Loucy (cell line): ENCODE data around the gene ADCY9.

Experiments
- H2AFZ ChIP-seq: fragments of 200-600 bp; sonication (generic); 2 replicates; pipeline ENCODE4 v1.6.0; 2016; ENCODE audit warnings: antibody characterized with exemption, mild to moderate bottlenecking, low read length, moderate library complexity
- H3F3A ChIP-seq: fragments of 200-600 bp; 2 replicates; pipeline ENCODE4 v1.6.0; 2016; ENCODE audit warnings: antibody characterized with exemption, low read depth, mild to moderate bottlenecking
- H3K27me3 ChIP-seq: fragments of 200-600 bp; sonication (generic); 2 replicates; pipeline ENCODE4 v1.6.1; 2014; ENCODE audit warnings: low read length, mild to moderate bottlenecking; ENCODE audit not compliant: insufficient read depth, poor library complexity, severe bottlenecking
- H3K36me3 ChIP-seq: fragments of 200-600 bp; sonication (generic); 2 replicates; pipeline ENCODE4 v1.6.1; 2016; ENCODE audit warnings: low read length; ENCODE audit not compliant: insufficient read depth
- H3K4me1 ChIP-seq: fragments of 200-600 bp; sonication (generic); 2 replicates; pipeline ENCODE4 v1.5.1; 2014; ENCODE audit warnings: low read length, mild to moderate bottlenecking; ENCODE audit not compliant: insufficient read depth, poor library complexity, severe bottlenecking
- H3K4me2 ChIP-seq: fragments of 200-600 bp; sonication (generic); 2 replicates; pipeline ENCODE4 v1.6.0; 2014; ENCODE audit warnings: antibody characterized with exemption, low read length, low read depth, mild to moderate bottlenecking; ENCODE audit not compliant: poor library complexity, severe bottlenecking
- H3K4me3 ChIP-seq: fragments of 200-600 bp; sonication (generic); 2 replicates; pipeline ENCODE4 v1.5.1; 2014; ENCODE audit warnings: low read length, mild to moderate bottlenecking, mixed read lengths; ENCODE audit not compliant: poor library complexity, severe bottlenecking
- H3K79me2 ChIP-seq: fragments of 200-600 bp; sonication (generic); 2 replicates; pipeline ENCODE4 v1.6.1; 2014; ENCODE audit warnings: low read length; ENCODE audit not compliant: insufficient read depth
- H3K9ac ChIP-seq: fragments of 200-600 bp; sonication (generic); 2 replicates; pipeline ENCODE4 v1.6.0; 2014; ENCODE audit warnings: mild to moderate bottlenecking, low read depth, low read length, moderate library complexity; ENCODE audit not compliant: poor library complexity, severe bottlenecking
- H3K9me2 ChIP-seq: fragments of 200-600 bp; sonication (generic); replicated peaks from 2 replicates; pipeline ENCODE4 v1.6.1; 2016; ENCODE audit warnings: low read depth, low read length, mixed read lengths
- H3K9me3 ChIP-seq: fragments of 200-600 bp; sonication (generic); 2 replicates; pipeline ENCODE4 v1.6.1; 2014; ENCODE audit warnings: mild to moderate bottlenecking, antibody characterized with exemption, low read length, low read depth; ENCODE audit not compliant: insufficient read depth
- H4K20me1 ChIP-seq: fragments of 200-600 bp; sonication (generic); 2 replicates; pipeline ENCODE4 v1.6.0; 2014; ENCODE audit warnings: antibody characterized with exemption, low read length, mild to moderate bottlenecking; ENCODE audit not compliant: insufficient read depth, poor library complexity, severe bottlenecking
- EZH2phosphoT487 ChIP-seq: fragments of 200-600 bp; IDR thresholded peaks from 2 replicates; pipeline ENCODE4 v1.6.1; 2018; ENCODE audit warnings: antibody characterized with exemption, mild to moderate bottlenecking, moderate library complexity, borderline replicate concordance
- TF ChIP-seq, protein P1 (sequence below): fragments of 200-600 bp; sonication (generic); conservative IDR thresholded peaks from 2 replicates; pipeline ENCODE4 v1.5.1; 2014; ENCODE audit warnings: mild to moderate bottlenecking, antibody characterized with exemption, low read length

Gene ADCY9

DNA sequence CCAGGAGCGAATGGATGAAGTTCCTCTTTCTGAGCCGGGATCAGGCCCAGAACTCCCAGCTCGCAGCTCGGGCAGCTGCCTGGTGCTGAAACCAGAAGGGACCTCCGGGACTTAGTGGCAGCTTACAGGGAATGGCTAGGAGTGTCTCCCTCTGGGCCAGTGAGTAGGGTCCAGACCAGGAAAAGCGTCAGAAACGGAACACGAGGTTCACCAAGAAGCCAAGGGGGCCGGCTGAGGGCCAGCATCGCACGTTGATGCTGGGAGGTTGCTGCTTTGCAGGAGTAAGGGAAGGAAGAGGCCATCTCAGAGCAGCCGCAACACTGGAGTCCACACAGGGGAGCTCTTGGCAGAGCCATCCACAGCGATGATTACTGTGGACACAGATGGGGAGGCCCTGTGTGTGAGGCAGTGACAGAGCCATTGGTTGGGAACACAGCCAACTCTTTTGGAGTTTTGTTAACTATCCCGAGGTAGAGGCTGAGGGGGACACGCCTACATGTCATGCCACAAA, 161.8 kb downstream of the ADCY9 start:
- H3K4me2 ChIP-seq = no peak overlapping the region
- no peaks in the 10 kb centered on the region for H3K79me2 ChIP-seq
- H3K36me3 ChIP-seq = no peaks in the 10 kb centered on the region
- no peak overlapping the region for H3K4me3 ChIP-seq
- no peaks in the 10 kb centered on the region for H3K9me2 ChIP-seq
- no peak overlapping the region for H2AFZ ChIP-seq
- H3K27me3 ChIP-seq = no peaks in the 10 kb centered on the region
- H3F3A ChIP-seq = no peaks in the 10 kb centered on the region
- no peaks in the 10 kb centered on the region for H4K20me1 ChIP-seq
- no peaks in the 10 kb centered on the region for H3K9me3 ChIP-seq
- no peaks in the 10 kb centered on the region for H3K4me1 ChIP-seq
- TF ChIP-seq, protein P1, sequence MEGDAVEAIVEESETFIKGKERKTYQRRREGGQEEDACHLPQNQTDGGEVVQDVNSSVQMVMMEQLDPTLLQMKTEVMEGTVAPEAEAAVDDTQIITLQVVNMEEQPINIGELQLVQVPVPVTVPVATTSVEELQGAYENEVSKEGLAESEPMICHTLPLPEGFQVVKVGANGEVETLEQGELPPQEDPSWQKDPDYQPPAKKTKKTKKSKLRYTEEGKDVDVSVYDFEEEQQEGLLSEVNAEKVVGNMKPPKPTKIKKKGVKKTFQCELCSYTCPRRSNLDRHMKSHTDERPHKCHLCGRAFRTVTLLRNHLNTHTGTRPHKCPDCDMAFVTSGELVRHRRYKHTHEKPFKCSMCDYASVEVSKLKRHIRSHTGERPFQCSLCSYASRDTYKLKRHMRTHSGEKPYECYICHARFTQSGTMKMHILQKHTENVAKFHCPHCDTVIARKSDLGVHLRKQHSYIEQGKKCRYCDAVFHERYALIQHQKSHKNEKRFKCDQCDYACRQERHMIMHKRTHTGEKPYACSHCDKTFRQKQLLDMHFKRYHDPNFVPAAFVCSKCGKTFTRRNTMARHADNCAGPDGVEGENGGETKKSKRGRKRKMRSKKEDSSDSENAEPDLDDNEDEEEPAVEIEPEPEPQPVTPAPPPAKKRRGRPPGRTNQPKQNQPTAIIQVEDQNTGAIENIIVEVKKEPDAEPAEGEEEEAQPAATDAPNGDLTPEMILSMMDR = no peak
- TF ChIP-seq EZH2phosphoT487 = no peak
- no peak overlapping the region for H3K9ac ChIP-seq

DNA sequence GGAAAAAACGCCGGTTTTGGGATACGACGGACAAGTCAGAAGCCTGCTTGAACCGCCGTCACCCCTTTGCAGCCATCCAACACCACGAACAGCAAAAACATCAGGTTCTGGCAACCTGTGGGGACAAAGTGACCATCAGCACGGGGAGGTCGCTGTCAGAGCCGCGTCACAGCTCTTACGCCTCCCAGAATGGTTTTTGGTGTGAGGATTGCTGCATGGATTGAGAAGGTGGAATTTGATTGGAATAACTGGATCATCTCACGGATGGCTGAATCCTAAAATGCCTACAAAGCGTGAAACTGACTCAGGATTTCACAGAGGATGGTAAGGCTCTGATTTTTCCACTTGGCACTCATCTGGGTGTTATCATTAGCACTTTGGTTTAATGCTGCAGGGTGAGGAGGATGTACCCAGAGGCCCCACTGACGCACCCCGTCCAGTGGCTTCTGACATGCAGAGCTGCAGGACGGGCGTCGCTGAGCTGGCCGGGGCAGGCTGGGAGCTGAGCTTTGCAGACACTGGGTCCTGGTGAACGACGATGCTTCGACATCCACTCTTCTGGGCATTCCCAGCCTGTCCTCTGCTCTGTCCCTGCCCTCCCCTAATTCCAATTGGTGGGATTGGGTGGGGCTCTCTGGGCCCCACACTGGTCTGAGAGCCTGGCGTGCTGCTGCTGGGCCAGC, 162.4 kb downstream of the ADCY9 start:
- no peak for TF ChIP-seq EZH2phosphoT487
- TF ChIP-seq, protein P1 = no peak
- no peak overlapping the region for H3K9ac ChIP-seq
- H3K4me2 ChIP-seq = no peak overlapping the region

DNA sequence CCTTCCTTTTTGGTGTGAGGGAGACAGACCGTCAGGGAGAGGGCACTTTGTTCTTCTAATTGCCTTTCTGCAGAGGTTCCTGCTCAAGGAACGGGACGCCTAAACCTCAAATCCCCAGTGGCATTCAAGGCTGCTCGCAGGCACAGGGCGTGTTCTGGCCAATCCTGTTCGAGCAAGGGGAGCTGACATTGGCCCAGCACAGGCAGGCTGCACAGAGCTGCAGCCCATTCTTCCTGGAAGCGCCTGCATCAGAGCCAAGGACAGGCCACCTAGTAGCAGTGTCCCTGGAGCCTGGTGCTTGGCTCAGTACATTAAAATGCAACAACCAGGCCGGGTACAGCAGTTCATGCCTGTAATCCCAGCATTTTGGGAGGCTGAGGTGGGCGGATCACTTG, 163.5 kb downstream of the ADCY9 start:
- H3K4me2 ChIP-seq = peak overlapping the region; percentile 34
- H3K4me3 ChIP-seq = no peak overlapping the region
- no peaks in the 10 kb centered on the region for H3K4me1 ChIP-seq
- H3K9me3 ChIP-seq = no peaks in the 10 kb centered on the region
- no peaks in the 10 kb centered on the region for H3K79me2 ChIP-seq
- TF ChIP-seq, protein P1 = no peak
- no peak for TF ChIP-seq EZH2phosphoT487
- H2AFZ ChIP-seq = peak overlapping the region; percentile 49; the same call in 1 of the 2 replicates
- H4K20me1 ChIP-seq = no peaks in the 10 kb centered on the region
- H3K9ac ChIP-seq = no peak overlapping the region
- H3K27me3 ChIP-seq = no peaks in the 10 kb centered on the region
- H3F3A ChIP-seq = no peaks in the 10 kb centered on the region
- no peaks in the 10 kb centered on the region for H3K9me2 ChIP-seq
- no peaks in the 10 kb centered on the region for H3K36me3 ChIP-seq

More for the DNA sequence above, 162.4 kb downstream of the ADCY9 start:
- no peaks in the 10 kb centered on the region for H3K27me3 ChIP-seq
- H2AFZ ChIP-seq = no peak overlapping the region
- no peak overlapping the region for H3K4me3 ChIP-seq
- no peaks in the 10 kb centered on the region for H3K9me3 ChIP-seq
- no peaks in the 10 kb centered on the region for H3K79me2 ChIP-seq
- H3F3A ChIP-seq = no peaks in the 10 kb centered on the region
- no peaks in the 10 kb centered on the region for H3K4me1 ChIP-seq
- H3K36me3 ChIP-seq = no peaks in the 10 kb centered on the region
- H4K20me1 ChIP-seq = no peaks in the 10 kb centered on the region
- H3K9me2 ChIP-seq = no peaks in the 10 kb centered on the region
